Large intestine (tissue), 3 donors: ENCODE measurements around the gene CNNM2. TPM values are rescaled to one million over a fixed set of nuclear protein-coding genes. Genes with fewer than 3 reads are reported as not detected.

Experiments used
- DNase-seq, 2 donors: peaks; one replicate each; pipeline versions ENCODE4 v3.0.0 to v3.0.0-alpha.2; 2013
- H3K27ac ChIP-seq: one replicate; pipeline ENCODE4 v1.5.1; 2013; ENCODE audit warnings: low read length
- H3K27me3 ChIP-seq: 2 replicates; pipeline ENCODE4 v1.6.1; 2013; ENCODE audit warnings: low read length; ENCODE audit not compliant: control insufficient read depth, insufficient read depth
- H3K36me3 ChIP-seq: 2 replicates; pipeline ENCODE4 v1.6.1; 2013; ENCODE audit warnings: low read length; ENCODE audit not compliant: control insufficient read depth, insufficient read depth
- H3K4me1 ChIP-seq: one replicate; pipeline ENCODE4 v1.6.1; 2013; ENCODE audit warnings: low read length; ENCODE audit not compliant: control insufficient read depth, insufficient read depth
- H3K4me3 ChIP-seq: one replicate; pipeline ENCODE4 v1.5.1; 2013; ENCODE audit warnings: low read length
- H3K9me3 ChIP-seq: one replicate; pipeline ENCODE4 v1.6.1; 2013; ENCODE audit warnings: mild to moderate bottlenecking, low read depth, low read length, moderate library complexity; ENCODE audit not compliant: control insufficient read depth
- WGBS: methylation state at CpG from one replicate; pipeline ENCODE4 v1.1.5; 2013; ENCODE audit warnings: low lambda C conversion rate; ENCODE audit not compliant: insufficient coverage; 5-methylcytosine and 5-hydroxymethylcytosine counted together
- polyA plus RNA-seq: library from polyadenylated mRNA; unstranded; fragments of 120-200 nt; gene quantifications from one replicate; pipeline ENCODE4 v1.2.1, GENCODE V29; 2013

The CNNM2 gene
- polyA plus RNA-seq, 1 donor = 12.5 TPM

GRCh38 chr10:102894466-102895213 lies 23.5 kb upstream of the CNNM2 start:
- H3K36me3 ChIP-seq = peaks cover 4% of the 10 kb centered on the region
- WGBS = 92% methylated on average over 2 of the region's 4 CpGs
- H3K4me3 ChIP-seq = no peak overlapping the region
- H3K9me3 ChIP-seq = no peaks in the 10 kb centered on the region
- H3K27ac ChIP-seq = no peak overlapping the region
- H3K27me3 ChIP-seq = no peaks in the 10 kb centered on the region
- no peak for DNase-seq
- no peaks in the 10 kb centered on the region for H3K4me1 ChIP-seq

GRCh38 chr10:102900006-102900405 lies 18.1 kb upstream of the CNNM2 start:
- Histone ChIP-seq H3K4me3 (no peak overlapping the region), H3K9me3 (no peaks in the 10 kb centered on the region), H3K36me3 (no peaks in the 10 kb centered on the region), H3K27ac (no peak overlapping the region), H3K27me3 (no peaks in the 10 kb centered on the region), H3K4me1 (no peaks in the 10 kb centered on the region)
- DNase-seq = no peak
- WGBS = 100% methylated on average over 3 of the region's 3 CpGs

DNA sequence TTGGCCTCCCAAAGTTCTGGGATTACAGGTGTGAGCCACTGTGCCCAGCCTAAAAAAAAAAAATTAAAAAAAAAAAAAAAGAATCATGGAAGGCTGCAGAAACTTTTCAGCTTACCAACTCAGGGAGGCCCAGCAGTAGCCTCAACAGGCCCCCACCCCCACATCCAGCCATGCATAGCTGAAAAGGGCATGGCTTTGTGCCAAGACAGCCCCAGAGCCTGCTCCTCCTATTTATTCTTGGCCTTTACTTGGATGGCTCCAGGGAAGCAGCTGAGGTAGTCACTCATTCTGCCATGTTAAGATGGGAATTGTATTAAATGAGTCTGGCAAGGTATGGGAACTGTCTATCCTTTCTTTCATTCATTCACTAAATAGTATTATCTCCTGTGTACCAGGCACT lies 13.7 kb upstream of the CNNM2 start:
- H3K4me3 ChIP-seq = no peak overlapping the region
- no peaks in the 10 kb centered on the region for H3K4me1 ChIP-seq
- H3K36me3 ChIP-seq = no peaks in the 10 kb centered on the region
- H3K9me3 ChIP-seq = no peaks in the 10 kb centered on the region
- DNase-seq = no peak
- H3K27me3 ChIP-seq = no peaks in the 10 kb centered on the region
- no peak overlapping the region for H3K27ac ChIP-seq

- Histone ChIP-seq H3K9me3 (no peaks in the 10 kb centered on the region), H3K27ac (no peak overlapping the region), H3K4me3 (no peak overlapping the region), H3K4me1 (no peaks in the 10 kb centered on the region), H3K27me3 (no peaks in the 10 kb centered on the region), H3K36me3 (no peaks in the 10 kb centered on the region)
- DNase-seq = no peak
- WGBS = 60% methylated on average over 1 of the region's 4 CpGs
These were observed 11.6 kb upstream of the CNNM2 start for GRCh38 chr10:102906507-102906906.

DNA sequence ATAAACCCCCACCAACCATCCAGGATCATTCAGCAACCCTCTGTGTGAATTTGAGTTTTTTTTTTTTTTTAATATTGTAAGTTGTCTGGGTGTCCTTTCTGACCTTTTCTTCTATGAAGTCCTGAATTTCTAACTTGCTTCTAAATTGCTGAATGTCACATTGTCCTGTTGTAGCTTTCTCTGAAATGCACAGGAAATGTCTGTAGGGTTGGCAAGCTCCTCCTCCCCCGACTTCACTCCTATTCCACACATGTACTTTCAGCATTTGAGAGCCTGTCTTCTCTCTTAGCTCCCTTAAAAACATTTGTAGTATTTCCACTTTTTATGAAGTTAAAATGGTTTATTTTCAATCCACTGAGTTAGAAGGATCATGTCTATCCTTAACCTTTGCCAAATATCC lies 3.3 kb upstream of the CNNM2 start:
- Histone ChIP-seq H3K36me3 (no peaks in the 10 kb centered on the region), H3K27ac (no peak overlapping the region), H3K4me1 (peaks cover 5% of the 10 kb centered on the region), H3K9me3 (no peaks in the 10 kb centered on the region), H3K4me3 (no peak overlapping the region), H3K27me3 (no peaks in the 10 kb centered on the region)
- no peak for DNase-seq
- 67% methylated on average over 1 of the region's 1 CpG for WGBS

DNA sequence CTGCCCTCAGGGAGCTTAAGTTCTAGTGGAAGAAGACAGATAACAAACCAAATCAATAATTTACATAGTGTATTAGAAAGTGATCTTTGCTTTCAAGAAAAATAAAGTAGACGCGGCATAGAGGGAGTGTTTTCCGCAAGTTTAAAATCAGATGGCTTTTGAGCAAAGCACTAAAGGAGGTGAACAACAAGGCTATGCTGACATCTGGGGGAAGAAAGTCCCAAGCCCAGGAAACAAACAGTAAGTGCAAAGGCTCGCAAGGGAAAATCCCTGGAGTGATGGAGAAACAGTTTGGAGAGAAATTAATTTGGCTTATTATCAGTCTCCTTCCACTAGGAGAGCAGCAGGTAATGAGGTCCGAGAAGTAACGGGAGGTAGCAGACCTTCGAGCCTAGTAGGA lies 1.9 kb upstream of the CNNM2 start:
- no peaks in the 10 kb centered on the region for H3K9me3 ChIP-seq
- whole genome bisulfite sequencing = no CpG with 5 or more reads among the region's 7 CpGs
- H3K27me3 ChIP-seq = no peaks in the 10 kb centered on the region

GRCh38 chr10:102917314-102917961 lies 656 bp upstream of the CNNM2 start:
- no peaks in the 10 kb centered on the region for H3K27me3 ChIP-seq
- peak overlapping the region; percentile 90 for H3K27ac ChIP-seq
- H3K4me3 ChIP-seq = peak overlapping the region; percentile 83
- H3K9me3 ChIP-seq = no peaks in the 10 kb centered on the region
- WGBS = no CpG with 5 or more reads among the region's 45 CpGs
- peak in 1 of 2 donors; percentile 70 for DNase-seq
- peaks cover 6% of the 10 kb centered on the region for H3K4me1 ChIP-seq
- H3K36me3 ChIP-seq = no peaks in the 10 kb centered on the region

More for the DNA sequence above, 1.9 kb upstream of the CNNM2 start:
- DNase-seq = no peak
- no peak overlapping the region for H3K27ac ChIP-seq
- H3K36me3 ChIP-seq = no peaks in the 10 kb centered on the region
- no peak overlapping the region for H3K4me3 ChIP-seq
- H3K4me1 ChIP-seq = peaks cover 6% of the 10 kb centered on the region

DNA sequence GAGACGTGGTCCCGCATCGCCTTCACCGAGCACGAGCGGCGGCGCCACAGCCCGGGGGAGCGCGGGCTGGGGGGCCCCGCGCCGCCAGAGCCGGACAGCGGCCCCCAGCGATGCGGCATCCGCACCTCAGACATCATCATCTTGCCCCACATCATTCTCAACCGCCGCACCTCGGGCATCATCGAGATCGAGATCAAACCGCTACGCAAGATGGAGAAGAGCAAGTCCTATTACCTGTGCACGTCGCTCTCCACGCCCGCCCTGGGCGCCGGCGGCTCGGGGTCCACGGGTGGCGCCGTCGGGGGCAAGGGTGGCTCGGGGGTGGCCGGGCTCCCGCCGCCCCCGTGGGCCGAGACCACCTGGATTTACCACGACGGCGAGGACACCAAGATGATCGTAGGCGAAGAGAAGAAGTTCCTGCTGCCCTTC lies 737 bp downstream of the CNNM2 start:
- H3K36me3 ChIP-seq = no peaks in the 10 kb centered on the region

DNA sequence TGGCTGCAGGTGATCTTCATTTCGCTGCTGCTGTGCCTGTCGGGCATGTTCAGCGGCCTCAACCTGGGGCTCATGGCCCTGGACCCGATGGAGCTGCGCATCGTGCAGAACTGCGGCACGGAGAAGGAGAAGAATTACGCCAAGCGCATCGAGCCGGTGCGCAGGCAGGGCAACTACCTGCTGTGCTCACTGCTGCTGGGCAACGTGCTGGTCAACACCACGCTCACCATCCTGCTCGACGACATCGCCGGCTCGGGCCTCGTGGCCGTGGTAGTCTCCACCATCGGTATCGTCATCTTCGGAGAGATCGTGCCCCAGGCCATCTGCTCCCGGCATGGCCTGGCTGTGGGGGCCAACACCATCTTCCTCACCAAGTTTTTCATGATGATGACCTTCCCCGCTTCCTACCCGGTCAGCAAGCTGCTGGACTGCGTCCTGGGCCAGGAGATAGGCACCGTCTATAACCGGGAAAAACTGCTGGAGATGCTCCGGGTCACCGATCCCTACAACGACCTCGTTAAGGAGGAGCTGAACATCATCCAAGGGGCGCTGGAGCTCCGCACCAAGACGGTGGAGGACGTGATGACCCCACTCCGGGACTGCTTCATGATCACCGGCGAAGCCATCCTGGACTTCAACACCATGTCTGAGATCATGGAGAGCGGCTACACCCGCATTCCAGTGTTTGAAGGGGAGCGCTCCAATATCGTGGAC lies 1.3 kb downstream of the CNNM2 start:
- H3K36me3 ChIP-seq = no peaks in the 10 kb centered on the region
- no peak overlapping the region for H3K27ac ChIP-seq
- DNase-seq = peak in 1 of 2 donors; percentile 20
- H3K9me3 ChIP-seq = no peaks in the 10 kb centered on the region
- no CpG with 5 or more reads among the region's 47 CpGs for WGBS
- peaks cover 9% of the 10 kb centered on the region for H3K4me1 ChIP-seq
- peak overlapping the region; percentile 83 for H3K4me3 ChIP-seq
- H3K27me3 ChIP-seq = no peaks in the 10 kb centered on the region

More for the DNA sequence above, 737 bp downstream of the CNNM2 start:
- Histone ChIP-seq H3K4me3 (peak overlapping the region; percentile 83), H3K4me1 (peaks cover 9% of the 10 kb centered on the region), H3K27me3 (no peaks in the 10 kb centered on the region), H3K27ac (peak overlapping the region; percentile 93), H3K9me3 (no peaks in the 10 kb centered on the region)
- DNase-seq = peak in 1 of 2 donors; percentile 59
- WGBS = no CpG with 5 or more reads among the region's 49 CpGs

DNA sequence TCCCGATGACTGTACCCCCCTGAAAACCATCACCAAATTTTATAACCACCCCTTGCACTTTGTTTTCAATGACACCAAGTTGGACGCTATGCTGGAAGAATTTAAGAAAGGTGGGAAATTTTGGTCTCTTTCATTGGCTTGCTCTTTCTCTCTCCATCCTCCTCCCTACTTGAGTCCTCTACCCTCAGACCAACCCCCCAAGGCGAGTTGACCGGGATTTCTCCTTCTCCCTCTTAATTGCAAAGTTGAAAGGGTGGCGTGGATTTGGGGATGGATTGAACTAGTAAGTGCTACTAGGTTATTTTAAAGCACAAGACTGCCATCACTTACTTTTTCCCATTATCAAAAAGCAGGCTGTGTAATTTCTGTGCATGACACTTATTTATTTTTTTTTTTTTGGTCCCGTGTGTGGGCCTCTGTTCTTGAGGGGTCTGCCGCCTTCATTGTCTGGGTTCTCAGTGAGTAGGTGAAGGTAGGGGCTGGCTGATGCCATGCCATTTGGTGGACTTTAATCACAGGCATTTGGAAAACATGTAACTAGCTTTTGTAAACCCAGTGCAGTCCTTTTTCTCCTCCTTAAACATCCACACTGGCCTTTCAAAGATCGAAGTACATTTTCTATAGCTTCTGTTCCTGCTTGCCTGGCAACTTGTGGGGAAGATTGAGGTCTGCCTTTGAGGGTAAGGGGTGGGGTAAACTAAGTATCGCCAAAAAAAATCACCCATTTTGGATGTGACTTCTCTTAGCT lies 2.1 kb downstream of the CNNM2 start:
- H3K9me3 ChIP-seq = no peaks in the 10 kb centered on the region
- H3K36me3 ChIP-seq = no peaks in the 10 kb centered on the region
- peak overlapping the region; percentile 46 for H3K27ac ChIP-seq
- peak overlapping the region; percentile 83 for H3K4me3 ChIP-seq
- 60% methylated on average over 2 of the region's 9 CpGs for WGBS
- peaks cover 9% of the 10 kb centered on the region for H3K4me1 ChIP-seq
- peak; percentile 7 to 63 for DNase-seq
- no peaks in the 10 kb centered on the region for H3K27me3 ChIP-seq
